HT1080 (cell line): ENCODE data around the gene TAGLN. TPM values are rescaled to one million over a fixed set of nuclear protein-coding genes. Genes with fewer than 3 reads are reported as not detected.

ENCODE experiments used
- DNase-seq: peaks from one replicate; pipeline ENCODE4 v3.0.0-alpha.2; 2015; ENCODE audit warnings: low read depth
- polyA plus RNA-seq, 2 experiments: library from polyadenylated mRNA; depleted of rRNA; stranded (reverse); fragments of >200 nt; gene quantifications; 2 replicates each; pipeline ENCODE4 v1.2.3, GENCODE V29; 2015
- total RNA-seq: library from RNA; depleted of rRNA; stranded (reverse); fragments of >200 nt; shearing (Covaris generic); gene quantifications from 2 replicates; pipeline ENCODE4 v1.2.3, GENCODE V29; 2014; rRNA removed

Gene TAGLN
- total RNA-seq, result 26.6 and 29.8 TPM in 2 replicates
- 45.6 and 57.0 TPM in 2 replicates for polyA plus RNA-seq (2015; cell fraction: cytosol; rRNA removed)
- polyA plus RNA-seq (2015; cell fraction: nucleus; rRNA removed), result 36.7 and 41.3 TPM in 2 replicates

GRCh38 chr11:117199053-117199915 is at the start of gene TAGLN:
Gene TAGLN (plus strand): TSS chr11:117199370. CDS start chr11:117203014, 3,644 bp downstream.
- peak; percentile 61 for DNase-seq

- no peak for DNase-seq
These were observed 47.1 kb upstream of the TAGLN start for GRCh38 chr11:117152066-117152465.

- DNase-seq, result no peak
These were observed 44.7 kb upstream of the TAGLN start for GRCh38 chr11:117154468-117154867.

DNA sequence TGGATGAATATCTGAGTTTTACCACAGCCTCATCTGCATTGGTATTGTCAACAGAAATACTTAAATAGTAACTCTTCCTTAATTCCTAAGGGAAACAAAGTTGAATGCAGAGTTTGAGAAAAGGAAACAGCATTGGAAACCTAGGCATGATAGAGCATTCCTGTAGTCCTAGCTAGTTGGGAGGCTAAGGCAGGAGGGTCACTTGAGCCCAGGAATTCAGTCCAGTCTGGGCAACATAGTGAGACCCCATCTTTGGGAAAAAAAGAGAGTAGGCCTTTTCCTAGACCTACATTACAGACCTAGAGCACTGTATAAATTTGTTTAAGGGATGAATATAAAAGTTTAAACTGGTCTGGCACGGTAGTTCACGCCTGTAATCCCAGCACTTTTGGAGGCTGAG is 41.7 kb upstream of the TAGLN start:
- DNase-seq, result no peak

DNA sequence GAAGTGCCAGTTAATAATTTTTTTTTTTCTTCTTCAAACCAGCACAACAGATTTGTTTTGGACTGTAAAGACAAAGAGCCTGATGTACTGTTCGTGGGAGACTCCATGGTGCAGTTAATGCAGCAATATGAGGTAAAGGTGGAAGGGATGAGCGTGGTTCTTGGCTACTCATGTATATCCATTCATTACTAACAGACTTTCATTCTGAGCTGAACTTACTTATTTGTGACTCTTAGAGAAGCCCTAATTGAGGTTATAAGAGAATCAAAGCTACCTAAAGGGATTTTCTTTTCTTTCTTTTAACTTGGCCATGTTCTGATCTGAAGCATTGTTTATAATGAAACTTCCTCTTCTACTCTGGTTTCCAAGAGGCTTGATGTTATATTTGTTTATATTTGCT is 39.3 kb upstream of the TAGLN start:
- DNase-seq, result no peak

- DNase-seq, result no peak
These were observed 38.3 kb upstream of the TAGLN start for GRCh38 chr11:117160826-117161225.

DNA sequence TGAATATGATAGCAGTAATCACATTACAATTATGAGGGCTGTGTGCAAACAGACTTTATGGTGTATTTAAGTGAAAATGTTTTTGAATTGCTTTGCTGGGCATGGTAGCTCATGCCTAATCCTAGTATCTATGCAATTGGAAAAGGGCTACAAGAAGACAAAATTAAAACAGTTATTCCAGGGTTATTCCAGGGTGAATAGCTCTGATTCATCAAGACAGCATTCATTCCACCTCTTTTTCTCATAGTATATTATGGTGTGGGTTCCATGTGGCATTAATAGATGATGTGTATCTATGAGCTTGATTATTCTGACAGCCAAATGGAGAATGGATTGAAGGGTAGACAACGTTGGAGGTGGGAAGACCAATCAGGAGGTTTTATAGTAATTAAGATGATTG is 32.7 kb upstream of the TAGLN start:
- DNase-seq, result no peak

DNA sequence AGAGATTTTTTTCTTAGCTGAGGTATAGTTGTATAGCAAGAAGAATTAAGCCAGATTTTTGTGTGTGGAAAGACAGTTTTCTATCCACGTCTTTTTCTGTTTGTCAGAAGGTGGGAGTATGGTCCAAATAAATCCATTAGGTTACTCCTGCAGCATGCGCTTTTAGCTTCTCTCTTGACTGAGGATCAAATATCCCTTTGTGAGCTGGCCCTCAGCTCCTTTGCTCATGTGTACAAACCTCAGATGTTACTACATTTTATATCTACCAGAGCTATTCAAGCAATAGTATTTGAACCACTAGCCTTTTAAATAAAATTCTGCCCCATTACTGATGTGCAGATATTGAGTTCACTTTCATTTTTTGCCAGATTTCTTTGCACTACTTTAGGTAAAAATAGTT is 29.4 kb upstream of the TAGLN start:
- no peak for DNase-seq

- no peak for DNase-seq
These were observed 29.0 kb upstream of the TAGLN start for GRCh38 chr11:117170210-117170609.

DNA sequence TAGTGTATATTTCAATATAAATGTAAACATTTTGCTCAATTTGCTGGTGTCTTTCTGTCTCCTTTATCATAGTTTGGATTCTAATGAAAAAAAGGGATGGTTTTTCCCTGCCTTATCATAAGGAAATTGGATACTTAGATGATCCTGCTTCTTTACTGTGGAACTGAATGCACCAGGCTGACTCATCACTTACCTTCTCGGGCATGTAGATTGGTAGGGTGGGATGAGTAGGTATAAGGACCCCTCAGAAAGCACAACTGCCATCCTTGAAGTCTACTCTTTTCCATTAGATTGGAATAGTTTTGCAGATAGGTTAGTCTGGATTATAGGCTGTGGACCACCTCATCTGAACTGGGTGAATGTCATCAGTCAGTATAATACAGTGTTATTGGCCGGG is 28.2 kb upstream of the TAGLN start:
- no peak for DNase-seq

GRCh38 chr11:117171404-117172061 is 27.6 kb upstream of the TAGLN start:
- no peak for DNase-seq

DNA sequence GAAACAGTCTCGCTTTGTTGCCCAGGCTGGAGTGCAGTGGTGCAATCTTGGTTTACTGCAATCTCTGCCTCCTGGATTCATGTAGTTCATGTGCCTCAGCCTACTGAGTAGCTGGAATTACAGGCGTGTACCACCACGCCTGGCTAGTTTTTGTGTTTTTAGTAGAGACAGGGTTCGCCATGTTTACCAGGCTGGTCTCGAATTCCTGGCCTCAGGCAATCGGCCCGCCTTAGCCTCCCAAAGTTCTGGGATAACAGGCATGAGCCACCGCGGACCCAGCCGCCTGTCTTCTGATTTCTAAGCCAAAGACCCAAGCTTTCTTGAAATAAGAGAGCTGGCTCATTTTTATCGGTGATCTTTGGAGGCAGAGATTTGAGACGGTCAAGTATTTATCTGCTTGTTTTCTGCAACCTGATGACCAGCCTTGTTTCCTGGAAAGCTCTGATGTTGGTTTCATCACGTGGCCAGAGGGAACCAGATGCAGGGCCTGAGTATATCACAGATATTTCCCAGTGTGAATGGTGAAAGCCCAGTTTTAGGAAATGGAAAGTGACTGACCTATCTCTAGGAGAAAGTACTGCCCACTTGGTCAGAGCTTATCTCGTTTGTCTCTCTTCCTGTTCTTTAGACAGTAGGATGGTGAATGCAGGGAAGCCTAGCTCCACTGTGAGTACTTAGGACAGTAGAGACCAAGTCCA is 26.3 kb upstream of the TAGLN start:
- DNase-seq, result no peak

GRCh38 chr11:117175104-117175503 is 24.1 kb upstream of the TAGLN start:
- no peak for DNase-seq

GRCh38 chr11:117175781-117176180 is 23.4 kb upstream of the TAGLN start:
- no peak for DNase-seq

- DNase-seq, result no peak
These were observed 23.0 kb upstream of the TAGLN start for GRCh38 chr11:117176186-117176585.

DNA sequence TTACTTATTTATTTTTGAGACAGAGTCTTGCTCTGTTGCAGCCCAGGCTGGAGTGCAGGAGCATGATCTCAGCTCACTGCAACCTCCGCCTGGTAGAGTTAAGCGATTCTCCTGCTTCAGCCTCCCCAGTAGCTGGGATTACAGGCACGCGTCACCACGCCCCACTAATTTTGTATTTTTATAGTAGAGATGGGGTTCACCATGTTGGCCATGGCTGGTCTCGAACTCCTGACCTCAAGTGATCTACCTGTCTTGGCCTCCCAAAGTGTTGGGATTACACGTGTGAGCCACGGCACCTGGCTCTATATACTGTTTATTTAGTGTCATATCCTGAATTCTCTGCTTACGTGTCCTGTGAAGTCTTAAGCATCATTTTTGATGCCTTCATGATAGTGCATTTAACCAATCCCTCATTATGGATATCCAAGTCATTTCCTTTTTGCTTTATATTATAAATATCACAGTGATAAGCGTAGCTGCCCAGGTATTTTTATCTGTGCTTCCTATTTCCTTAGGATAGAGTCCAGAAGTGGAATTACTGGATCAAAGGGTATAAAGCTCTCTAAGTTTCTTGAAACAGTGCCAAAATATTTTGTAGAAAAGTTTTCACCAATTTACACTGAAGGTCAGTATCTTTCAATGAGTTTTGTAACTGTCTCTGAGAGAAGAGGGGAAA is 21.5 kb upstream of the TAGLN start:
- no peak for DNase-seq

DNA sequence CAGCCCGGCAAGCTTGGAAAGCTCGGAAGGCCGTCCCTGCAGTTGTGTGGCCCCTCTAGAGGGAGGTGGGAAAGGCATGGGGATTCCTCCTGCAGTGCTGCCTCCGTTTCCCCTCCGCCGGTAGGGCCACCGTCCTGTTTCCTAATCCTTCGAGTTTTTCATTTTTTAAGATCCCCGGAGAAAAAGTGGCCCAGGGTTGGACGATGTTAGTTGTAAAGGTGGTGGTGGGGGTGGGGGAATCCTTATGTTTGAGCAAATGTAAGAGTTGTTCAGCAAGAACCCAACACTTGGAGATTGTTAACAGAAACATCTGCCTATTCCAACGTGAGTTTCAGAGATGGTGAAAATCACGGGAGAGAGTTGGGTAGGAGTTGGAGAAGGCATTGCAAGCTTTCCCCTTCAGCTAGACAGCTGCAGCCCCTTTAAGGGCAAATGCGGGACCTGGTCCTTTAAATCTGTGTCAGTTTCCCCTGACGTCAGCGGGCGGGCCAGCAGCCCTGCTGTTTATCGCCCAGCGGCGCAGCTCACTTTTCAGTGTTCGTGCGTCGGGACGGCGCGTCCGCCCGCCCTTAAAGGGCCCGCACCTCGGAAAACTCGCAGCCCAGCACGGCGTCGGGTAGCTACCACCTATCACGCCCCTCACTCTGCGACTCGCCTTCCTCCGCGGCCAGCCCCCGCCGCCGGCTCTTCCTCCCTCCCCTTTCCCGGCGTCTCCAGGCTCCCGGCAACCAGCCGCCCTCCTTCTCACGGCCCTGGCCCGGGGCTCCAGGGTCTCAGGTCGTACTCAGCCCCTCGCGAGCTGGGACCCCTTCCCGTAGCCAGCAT is 20.7 kb upstream of the TAGLN start, which contains the start of gene SIDT2:
Gene SIDT2 (plus strand): TSS at position 534 of the 825 bp plus-strand sequence. CDS start 521 bp downstream, outside the sequence.
- DNase-seq, result peak; percentile 94

DNA sequence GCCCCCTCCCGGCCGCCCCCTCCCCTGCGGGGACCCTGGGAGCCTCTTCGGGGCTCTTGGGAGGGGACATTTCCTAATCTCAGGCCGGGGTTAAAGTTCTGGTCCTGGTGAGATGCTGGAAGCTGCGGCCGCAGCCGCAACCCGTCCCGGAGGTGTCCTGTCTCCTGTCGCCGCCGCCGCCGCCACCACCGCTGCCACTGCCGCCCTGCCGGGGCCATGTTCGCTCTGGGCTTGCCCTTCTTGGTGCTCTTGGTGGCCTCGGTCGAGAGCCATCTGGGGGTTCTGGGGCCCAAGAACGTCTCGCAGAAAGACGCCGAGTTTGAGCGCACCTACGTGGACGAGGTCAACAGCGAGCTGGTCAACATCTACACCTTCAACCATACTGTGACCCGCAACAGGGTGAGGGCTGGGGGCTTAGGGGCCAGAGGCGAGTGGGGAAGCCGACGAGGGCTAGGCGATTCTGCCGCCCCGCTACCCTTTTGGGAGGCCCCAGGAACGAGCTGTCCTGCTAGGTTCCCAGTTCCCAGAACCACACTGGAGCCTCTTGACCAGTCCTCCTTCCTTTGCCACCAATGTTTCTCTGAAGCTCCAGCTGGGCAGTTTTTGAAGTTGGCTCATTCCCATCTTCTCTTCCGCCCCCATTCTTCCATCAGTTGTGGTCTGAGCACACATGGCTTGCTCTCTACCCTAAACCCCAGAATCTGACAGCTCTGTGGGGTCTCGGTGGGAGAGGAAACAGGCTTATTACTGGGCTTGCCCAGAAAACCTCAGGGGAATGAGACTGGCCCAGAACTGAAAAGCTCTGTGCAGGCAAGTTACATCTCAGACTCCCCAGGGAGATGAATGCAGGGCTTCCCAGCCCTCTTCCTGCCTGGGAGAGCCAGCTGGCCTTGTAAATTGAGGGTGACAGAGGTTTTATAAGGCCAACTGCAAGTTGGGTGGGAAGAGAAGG is 19.8 kb upstream of the TAGLN start:
- DNase-seq, result no peak

DNA sequence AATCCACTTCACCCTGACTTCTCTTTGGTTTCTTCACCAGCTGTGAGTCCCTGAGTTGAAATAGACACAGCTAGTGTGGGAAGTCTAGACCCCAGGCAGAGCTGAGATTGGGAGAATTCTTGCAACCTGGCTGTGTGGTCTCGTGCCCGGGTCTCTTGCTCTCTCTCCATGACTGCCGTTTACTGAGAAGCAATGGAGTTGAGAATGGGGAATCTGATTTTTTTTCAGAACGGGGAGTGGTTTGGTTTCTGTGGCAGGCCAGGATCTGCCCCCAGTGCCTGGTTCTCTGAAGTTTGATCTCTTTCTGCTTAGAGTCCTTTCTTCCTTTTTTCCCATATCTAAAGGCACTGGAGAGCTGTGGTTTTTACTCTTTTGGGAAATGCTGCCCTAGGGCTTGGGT is 19.1 kb upstream of the TAGLN start:
- no peak for DNase-seq
